Brain microvascular endothelial cell (primary cell): ENCODE data around the gene RRP8.

ENCODE experiments used
- DNase-seq: peaks from one replicate; pipeline ENCODE4 v3.0.0-alpha.2; 2020
- H3K27ac ChIP-seq: fragments of 250-450 bp; sonication (Bioruptor Pico); 2 replicates; pipeline ENCODE4 v1.5.1; 2020; ENCODE audit warnings: mild to moderate bottlenecking, moderate library complexity
- H3K27me3 ChIP-seq: fragments of 250-450 bp; sonication (Bioruptor Pico); replicated peaks from 2 replicates; pipeline ENCODE4 v1.5.1; 2020; ENCODE audit warnings: mild to moderate bottlenecking
- H3K36me3 ChIP-seq: fragments of 250-450 bp; sonication (Bioruptor Pico); replicated peaks from 2 replicates; pipeline ENCODE4 v1.5.1; 2020; ENCODE audit warnings: mild to moderate bottlenecking
- H3K4me3 ChIP-seq: 2 replicates; pipeline ENCODE4 v1.5.1; 2011; ENCODE audit warnings: low read depth, mild to moderate bottlenecking, control low read depth, low read length, moderate library complexity
- CTCF ChIP-seq: IDR thresholded peaks from 2 replicates; pipeline ENCODE4 v1.5.1; 2011; ENCODE audit warnings: low read depth, mild to moderate bottlenecking, moderate library complexity, low read length, control low read depth, inconsistent platforms; ENCODE audit errors: missing control alignments
- in situ Hi-C: cut with HindIII; loops from 2 replicates; pipeline ENCODE4 v1.10.0; 2017; ENCODE audit warnings: low sequenced_read_pairs, low pct_ligation_motif_present

Gene RRP8

GRCh38 chr11:6630632-6631291 is 27.3 kb upstream of the RRP8 start:
- no peaks in the 10 kb centered on the region for H3K27me3 ChIP-seq
- TF ChIP-seq CTCF, result no peak
- H3K27ac ChIP-seq, result no peak overlapping the region
- in situ Hi-C loops, result no loop called here
- no peaks in the 10 kb centered on the region for H3K36me3 ChIP-seq
- no peak for DNase-seq
- no peak overlapping the region for H3K4me3 ChIP-seq

- Histone ChIP-seq H3K27me3 (no peaks in the 10 kb centered on the region), H3K27ac (no peak overlapping the region), H3K36me3 (no peaks in the 10 kb centered on the region), H3K4me3 (no peak overlapping the region)
- DNase-seq, result no peak
- no peak for TF ChIP-seq CTCF
- in situ Hi-C loops, result no loop called here
Measured at GRCh38 chr11:6629892-6630631, 26.6 kb upstream of the RRP8 start.

- in situ Hi-C loops, result no loop called here
- no peak overlapping the region for H3K27ac ChIP-seq
- H3K36me3 ChIP-seq, result no peaks in the 10 kb centered on the region
- TF ChIP-seq CTCF, result no peak
- H3K27me3 ChIP-seq, result no peaks in the 10 kb centered on the region
- DNase-seq, result no peak
- no peak overlapping the region for H3K4me3 ChIP-seq
Measured at GRCh38 chr11:6629573-6629891, 26.1 kb upstream of the RRP8 start.

- no peak overlapping the region for H3K4me3 ChIP-seq
- H3K27me3 ChIP-seq, result no peaks in the 10 kb centered on the region
- no peak for TF ChIP-seq CTCF
- no peak for DNase-seq
- H3K36me3 ChIP-seq, result no peaks in the 10 kb centered on the region
- in situ Hi-C loops, result no loop called here
- no peak overlapping the region for H3K27ac ChIP-seq
Measured at GRCh38 chr11:6628526-6628925, 25.1 kb upstream of the RRP8 start.

GRCh38 chr11:6627762-6628241 is 24.4 kb upstream of the RRP8 start:
- no peak overlapping the region for H3K4me3 ChIP-seq
- DNase-seq, result no peak
- in situ Hi-C loops, result no loop called here
- TF ChIP-seq CTCF, result no peak
- no peak overlapping the region for H3K27ac ChIP-seq
- H3K36me3 ChIP-seq, result no peaks in the 10 kb centered on the region
- no peaks in the 10 kb centered on the region for H3K27me3 ChIP-seq
